ENCODE measurements around the gene DNAJA3.

DNAJA3 gene

DNA sequence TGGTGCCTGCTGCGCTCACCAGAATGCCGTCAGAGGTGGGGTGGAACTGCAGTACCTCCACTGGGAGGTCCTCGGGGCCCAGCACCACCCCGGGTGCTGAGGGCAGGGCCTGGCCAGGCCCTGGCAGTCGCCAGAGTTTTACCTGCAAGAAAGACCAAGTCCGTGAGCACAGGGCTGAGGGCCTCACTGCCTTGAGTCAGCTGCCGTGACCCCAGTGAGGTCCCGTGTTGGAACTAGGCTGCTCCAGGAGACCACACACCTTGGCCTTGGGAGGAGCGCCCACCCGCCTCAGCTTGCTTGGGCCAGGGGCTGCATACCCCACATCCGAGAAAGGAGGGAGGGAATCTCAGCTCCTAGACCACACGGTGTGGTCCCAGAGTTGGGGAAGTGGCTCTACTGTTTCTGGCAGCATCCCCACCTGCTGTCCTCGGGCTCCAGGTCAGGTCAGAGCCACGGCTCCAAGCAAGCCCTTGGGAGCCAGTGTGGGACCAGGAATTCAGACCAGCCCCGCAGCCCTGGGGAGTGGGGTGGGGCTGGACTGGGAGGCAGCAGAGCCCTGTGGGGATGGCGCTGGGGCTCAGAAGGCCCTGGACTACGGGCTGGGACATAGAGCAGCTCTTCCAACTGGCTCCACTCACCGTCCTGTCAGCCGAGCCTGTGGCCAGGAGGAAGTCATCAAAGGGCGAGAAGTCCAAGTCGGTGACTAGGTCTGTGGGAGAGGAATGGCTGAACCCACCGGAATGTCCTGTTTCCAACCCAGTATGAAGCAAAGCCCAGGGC is 17.9 kb upstream of the DNAJA3 start:
- no peak for DNase-seq (ENCODE audit: low read depth in 3 of 3)

DNA sequence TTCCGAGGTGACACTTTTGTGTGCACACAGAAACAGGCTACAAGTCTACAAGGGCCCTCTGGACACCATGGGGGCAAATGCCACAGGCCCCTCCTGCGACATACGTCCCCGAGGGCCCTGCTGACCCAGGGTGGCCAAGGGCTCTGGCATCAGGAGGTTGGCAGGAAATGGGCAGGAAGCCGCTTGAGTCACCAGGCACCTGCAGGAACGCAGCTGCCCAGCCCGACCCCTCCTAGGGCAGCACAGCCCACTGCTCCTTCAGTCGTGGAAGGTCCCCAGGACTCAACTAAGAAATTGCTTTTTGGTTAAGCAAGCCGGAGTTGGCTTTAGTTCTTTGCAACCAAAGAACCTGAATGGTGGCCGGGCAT is 17.4 kb upstream of the DNAJA3 start:
- no peak for DNase-seq (ENCODE audit: low read depth in 3 of 3)

DNA sequence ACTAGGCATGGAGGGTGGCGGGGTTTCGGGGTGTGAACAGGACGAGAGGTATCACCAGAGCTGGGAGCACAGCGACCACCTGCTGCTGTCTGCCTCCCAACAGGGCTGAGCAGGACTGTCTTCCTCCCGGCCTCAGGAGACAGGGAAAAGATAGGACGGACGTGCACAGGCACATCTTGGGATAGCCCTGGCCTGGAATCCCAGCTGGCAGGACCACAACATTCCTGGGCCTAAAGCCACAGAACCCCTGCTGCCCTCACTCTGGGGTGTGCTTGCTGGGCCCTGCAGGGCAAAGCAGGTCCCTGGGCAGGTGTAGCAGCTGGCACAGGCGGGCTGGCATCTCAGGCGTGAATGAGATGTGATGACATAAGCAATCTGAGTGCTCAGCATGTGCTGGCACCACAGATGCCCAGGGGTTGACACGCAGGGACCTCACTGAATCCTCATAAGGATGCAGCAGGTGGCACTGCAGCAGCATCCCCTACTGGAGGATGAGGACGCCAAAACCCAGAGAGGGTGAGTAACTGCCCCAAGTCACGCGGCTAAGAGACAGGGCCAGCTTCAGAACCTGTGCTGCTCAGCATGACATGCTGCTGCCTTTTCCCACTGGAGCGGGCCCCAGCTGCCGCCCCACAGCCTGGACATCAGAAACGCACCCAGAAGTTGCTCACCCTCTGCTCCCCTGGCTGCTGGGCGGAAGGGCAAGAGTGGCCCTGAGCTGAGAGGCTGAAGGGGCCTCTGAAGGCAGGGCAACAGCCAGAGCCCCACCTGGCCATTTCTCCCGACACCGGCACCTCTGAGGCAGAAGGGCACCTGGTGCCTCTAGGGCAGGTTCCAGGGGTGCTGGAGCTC is 16.4 kb upstream of the DNAJA3 start:
- no peak for DNase-seq (ENCODE audit: low read depth in 3 of 3)

DNA sequence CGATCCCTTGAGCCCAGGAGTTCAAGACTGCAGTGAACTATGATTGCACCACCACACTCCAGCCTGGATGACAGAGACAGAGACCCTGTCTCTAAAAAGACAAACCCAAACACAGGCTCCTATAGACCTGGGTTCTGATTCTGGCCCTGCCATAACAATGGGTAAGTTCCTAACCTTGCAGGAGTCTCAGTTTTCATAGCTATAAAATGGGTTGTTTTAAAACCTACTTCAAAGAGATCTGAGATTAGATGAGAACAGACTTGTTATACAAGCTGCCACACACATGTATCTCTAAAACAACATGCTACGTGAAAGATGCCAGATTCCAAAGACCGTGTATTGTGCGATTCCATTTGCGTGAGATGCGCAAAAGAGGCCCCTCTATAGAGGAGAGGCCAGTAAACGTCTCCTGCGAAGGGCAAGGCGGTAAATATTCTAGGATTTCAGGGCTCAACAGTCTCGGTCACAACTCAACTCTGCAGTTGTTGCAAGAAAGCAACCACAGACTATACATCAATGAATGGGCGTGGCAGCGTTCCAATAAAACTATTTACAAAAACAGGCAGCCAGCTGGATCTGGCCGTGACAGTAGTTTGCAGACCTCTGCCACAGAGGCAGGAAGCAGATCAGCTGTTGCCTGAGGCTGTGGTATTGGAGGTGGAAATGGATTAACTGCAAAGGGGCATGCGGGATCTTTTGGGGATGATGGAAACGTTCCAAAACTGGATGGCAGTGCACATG is 15.2 kb upstream of the DNAJA3 start:
- no peak for DNase-seq (ENCODE audit: low read depth in 3 of 3)

DNA sequence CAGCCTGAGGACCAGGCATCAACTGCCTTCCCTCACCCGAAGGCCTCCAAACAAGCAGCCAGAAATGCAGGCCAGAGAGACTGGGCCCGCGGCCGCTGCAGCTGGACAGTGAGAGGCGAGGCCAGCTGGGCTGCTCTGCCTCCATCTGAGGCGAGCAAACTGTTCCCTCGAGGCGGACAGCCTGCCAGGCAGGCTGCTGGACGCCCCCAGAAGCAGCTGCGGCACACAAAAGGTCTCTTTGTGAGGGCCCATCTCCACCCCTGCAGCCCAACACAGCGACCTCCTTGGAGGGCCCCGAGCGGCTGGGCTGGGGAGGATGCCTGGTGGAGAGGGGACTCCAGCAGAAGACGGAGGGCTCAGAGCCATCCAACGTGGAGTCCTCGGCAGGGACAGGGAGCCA is 14.0 kb upstream of the DNAJA3 start:
- no peak for DNase-seq (ENCODE audit: low read depth in 3 of 3)

DNA sequence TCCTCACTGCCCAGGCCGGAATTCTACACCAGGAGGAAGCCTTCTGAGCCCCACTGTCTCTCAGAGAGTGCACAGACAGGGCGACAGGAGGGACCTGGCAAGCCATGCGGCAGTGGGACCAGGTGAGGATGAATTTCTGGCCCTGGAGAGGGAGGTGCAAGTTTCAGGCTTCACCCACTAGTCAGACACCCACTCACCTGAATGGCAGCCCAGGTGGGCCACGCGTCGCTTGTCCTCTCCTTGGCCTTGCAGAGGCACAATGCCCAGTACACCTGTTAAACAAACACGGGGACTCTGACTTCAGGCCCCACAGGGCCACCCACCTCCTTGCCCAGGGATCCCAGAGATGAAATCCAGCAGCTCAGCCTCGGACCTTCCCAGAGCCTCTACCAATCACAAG is 13.5 kb upstream of the DNAJA3 start:
- DNase-seq (ENCODE audit: low read depth in 3 of 3): no peak

DNA sequence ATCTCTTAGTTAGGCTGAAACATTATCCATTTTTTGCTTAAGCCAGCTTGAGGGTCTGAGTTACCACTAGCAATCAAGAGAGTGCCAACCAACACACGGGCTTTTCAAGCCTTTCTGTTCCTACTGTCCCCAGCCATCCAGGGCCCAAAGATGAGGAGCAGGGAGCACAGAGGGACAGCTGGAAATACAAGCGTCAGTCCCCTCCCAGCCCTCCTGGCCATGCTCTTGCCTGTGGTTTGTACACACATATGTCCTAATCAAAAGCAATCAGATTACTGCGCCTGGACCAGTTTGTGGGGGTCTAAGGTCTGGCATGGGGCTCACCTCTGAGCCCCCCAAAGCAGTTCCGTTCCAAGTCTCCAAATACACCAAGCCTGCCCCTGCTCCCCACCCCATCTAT is 12.8 kb upstream of the DNAJA3 start:
- no peak for DNase-seq (ENCODE audit: low read depth in 3 of 3)

DNA sequence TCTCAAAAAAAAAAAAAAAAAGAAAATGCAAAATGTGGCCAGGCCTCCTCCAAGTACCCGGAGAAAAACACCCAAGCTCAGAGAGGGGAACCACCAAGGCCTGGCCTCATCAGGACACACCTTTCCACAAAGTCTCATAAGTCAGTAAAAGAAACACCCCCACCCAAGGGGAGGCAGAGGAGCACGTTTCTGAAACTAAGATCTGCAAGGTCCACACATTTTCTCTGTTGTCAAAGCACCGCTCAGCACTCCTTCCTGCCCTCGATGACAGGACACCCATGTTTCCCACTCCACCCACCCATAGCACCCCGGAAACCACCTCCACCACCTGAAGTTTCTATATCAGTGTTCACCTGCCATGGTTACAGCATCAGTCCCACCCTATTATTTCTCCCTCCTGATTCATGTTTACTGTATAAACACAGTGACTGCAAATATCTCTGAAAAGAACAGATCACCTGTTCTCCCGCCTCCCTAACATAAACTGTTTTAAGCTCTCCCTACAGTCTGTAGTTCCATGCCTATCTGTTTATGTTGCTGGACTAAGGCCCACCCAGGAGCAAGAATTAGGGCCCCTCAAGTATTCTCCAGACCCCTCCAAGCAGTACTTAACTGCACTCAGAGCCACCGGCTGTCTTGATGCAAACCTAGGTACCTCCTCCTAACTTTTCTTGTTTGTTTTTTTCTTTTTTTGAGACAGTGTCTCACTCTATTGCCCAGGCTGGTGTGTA is 11.3 kb upstream of the DNAJA3 start:
- DNase-seq (ENCODE audit: low read depth in 3 of 3): peak; percentile 61 to 77 (median 73)

DNA sequence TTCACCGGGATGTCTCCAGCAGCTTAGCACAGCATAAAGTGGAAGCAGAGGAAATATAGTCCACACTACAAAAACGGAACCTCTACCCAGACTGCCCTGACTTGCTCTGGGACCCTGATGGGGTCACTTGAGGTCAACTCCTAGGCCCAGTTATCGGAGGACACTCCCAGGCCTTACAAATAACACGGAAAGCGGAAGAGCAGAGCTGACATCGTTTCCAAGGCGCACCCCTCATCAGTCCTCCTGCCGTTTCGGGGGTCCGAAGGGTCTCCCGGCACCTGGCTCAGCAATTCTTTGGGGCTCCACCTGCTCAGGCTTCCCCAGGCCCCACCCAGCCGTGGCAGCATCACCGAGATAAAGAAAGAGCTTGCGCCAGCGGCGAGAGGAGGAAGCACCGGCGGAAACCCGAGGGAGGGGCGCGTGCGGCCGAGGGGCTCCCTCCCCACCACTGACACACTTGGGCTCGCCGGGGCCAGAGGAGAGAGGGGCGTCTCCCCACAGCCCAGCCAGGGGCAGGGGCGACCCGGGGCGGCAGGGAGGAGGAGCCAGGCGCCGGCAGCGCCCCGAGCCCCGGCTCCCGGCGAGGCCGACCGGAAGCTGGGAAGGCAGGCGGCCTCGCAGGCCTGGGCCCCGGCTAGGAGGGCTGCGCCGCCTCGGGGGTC is 10.0 kb upstream of the DNAJA3 start:
- DNase-seq (ENCODE audit: low read depth in 3 of 3): peak in 1 of 3 donors; percentile 50

DNA sequence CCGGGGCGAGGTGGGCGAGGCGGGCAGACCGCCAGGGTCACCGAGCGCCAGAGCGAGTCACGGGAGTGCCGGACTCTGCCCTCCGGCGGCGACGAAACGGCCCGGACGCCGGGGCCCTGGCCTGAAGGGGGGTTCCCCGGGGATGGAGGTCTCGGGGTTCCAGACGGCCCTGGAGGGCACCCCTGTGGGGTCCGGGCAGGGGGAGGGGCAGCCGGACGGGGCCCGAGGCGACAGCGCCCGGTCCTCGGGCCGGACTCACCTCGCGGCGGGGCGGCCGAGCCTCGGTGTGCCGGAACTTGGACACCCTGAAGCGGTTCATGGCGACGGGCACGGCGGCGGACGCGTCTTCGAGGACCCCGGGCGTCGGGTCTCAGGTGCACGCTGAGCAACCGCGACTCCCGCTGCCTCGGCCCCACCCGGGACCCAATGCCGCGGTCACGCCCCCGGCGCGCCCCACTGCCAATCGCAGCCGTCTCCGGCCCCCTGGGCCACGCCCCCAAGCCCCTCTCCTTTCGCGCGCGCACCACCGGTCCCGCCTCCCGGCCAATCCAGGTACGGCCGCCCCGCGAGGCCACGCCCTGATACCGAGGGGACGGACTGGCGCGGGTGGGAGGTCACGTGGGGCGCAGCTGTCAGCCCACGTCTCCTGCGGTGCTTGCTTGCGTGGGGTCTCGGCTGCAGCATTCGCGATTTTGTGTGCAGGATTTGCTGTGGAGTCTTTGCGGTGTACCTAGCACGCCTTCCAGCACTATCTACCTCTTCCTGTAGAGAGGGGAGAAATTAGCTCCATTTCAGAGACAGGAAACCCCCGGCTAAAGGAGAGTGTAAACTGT is 9.3 kb upstream of the DNAJA3 start, which contains the start of gene CORO7:
CORO7 (minus strand) TSS at position 397 of the 833 bp plus-strand sequence; CDS start at position 319, 78 bp downstream.
- peak; percentile 93 to 99 (median 96) for DNase-seq (ENCODE audit: low read depth in 3 of 3)

DNA sequence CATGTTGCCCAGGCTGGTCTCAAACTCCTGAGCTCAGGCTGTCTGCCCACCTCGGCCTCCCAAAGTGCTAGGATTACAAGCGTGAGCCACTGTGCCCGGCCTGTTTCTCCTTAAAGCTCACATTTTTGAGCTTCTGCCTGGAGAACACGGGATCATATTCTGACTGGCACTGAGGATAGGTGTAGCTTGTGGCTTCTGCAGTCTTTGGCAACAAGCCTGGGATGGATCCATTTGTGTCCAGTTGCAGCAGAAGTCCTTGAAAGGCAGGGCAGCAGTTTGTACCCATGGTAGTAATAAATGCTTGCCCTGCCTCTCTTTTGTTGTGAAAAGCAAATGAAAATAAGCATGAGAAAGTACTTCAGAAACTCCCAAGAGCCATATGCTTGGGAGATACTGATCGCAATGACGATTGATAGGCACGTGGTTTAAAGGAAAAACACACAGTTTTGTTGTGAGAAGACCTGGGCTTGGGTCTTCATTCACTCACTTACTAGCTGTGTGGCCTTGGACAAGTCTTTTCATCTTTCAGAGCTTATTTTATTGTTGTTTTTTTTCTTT is 6.2 kb upstream of the DNAJA3 start:
- no peak for DNase-seq (ENCODE audit: low read depth in 3 of 3)

DNA sequence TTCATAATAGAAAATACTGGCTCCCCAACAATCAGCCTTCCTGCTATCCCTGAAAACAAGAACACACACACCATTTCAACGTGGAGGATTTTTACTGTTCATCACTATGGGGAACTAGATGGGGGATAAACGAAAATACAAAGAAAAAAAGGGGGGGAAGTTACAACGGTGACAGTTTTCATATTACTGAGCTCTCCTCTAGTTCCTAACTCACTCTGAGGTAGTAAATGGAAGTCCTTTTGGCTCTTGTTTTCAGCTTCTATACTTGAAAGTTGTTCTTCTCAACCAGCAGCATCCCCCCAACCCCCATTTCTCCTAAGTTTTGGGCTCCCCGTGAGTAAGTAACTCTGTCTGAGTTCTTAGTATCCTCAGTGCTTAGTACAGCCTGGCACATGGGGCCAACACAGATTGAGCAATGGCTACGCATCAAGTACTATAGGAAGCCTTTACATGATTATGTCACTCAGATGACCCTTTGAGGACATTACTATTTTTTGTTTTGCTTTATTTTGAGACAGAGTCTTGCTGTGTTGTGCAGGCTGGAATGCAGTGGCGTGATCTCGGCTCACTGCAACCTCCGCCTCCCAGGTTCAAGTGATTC is 5.1 kb upstream of the DNAJA3 start:
- DNase-seq (ENCODE audit: low read depth in 3 of 3): no peak

DNA sequence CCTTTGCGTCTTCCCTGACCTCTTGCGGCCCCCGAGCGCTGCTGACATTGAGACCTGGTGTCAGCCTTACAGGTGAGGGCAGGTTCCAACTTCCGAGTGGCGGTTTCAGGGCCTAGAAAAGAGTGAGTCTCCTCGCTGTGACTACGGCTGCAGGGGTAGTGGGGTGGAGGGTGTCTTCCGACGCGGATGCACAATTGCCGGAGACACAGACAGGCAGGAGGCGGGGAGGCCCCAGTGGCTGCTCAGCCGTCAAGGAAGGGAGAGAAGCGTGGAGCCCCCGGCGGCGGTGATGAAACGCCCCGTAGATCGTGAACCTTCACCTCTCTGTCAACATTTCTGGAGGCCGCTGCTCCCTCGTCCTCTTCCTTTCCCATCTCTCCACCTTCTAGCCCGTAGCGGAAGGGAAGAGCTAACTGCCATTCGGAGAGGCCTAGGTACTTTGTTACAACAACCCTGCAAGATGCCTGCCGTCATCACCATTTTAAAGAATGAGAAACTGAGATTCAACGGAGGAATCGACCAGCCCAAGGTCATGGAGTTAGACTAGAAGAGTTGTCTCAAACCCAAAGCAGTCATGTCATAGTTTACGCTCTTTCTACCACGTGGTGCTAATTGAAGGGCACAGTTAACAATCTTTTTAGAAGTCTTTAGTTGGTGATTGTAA is 485 bp downstream of the DNAJA3 start:
- no peak for DNase-seq (ENCODE audit: low read depth in 3 of 3)

DNA sequence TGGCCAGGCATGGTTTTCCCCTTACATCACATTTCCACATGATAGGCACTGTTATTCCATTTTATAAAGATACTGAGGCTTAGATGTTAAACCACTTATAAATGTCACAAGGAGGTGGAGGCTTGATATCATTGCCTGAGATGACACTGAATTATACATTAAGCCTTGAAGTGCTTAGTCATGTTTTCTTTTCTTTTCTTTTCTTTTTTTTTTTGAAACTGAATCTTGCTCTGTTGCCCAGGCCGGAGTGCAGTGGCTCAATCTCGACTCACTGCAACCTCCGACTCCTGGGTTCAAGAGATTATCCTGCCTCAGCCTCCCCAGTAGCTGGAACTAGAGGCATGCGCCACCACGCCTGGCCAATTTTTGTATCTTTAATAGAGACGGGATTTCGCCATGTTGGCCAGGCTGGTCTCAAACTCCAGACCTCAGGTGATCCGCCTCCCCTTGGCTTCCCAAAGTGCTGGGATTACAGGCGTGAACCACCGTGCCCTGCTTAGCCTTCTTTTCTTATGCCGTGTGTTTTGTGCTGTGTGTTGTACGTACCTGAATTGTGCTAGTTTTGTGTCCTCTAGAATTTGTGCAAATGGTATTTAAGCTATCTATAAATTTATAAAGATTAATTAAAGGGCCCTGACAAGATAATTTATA is 1.2 kb downstream of the DNAJA3 start:
- no peak for DNase-seq (ENCODE audit: low read depth in 3 of 3)

DNA sequence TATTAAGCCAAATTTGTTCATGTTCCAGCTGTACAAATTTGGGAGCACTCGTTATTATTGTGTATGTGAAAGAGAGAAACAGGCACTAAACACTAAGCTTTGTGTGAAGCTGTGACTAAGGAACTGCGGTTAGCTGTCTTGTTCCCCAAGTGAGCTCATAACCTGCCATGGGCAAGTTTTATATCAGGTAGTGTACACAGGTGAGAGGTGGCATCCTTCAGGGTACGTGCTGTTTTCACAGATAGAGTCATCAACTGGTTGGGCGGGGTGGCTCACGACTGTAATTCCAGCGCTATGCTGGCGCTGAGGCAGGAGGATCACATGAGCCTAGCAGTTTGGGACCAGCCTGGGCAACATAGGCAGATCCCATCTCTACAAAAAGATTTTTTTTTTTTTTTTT is 2.8 kb downstream of the DNAJA3 start:
- no peak for DNase-seq (ENCODE audit: low read depth in 3 of 3)

DNA sequence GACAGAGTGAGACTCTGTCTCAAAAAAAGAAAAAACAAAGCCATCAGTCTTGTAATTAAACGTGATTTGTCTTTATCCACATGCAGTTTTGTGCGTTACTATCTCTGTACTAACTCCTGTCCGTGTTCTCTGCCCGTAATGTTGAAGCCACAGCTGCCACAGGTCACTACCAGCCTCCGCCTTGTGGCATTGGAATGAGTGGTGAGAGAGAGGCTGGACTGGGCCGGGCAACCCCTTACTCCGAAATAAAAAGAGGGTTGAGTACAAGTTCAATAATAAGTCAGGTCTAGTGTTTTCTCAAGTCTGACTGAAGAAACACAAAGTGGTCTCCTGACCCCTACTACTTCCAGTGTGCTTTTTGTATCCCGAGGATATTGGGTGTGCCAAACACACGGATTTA is 5.4 kb downstream of the DNAJA3 start:
- no peak for DNase-seq (ENCODE audit: low read depth in 3 of 3)

DNA sequence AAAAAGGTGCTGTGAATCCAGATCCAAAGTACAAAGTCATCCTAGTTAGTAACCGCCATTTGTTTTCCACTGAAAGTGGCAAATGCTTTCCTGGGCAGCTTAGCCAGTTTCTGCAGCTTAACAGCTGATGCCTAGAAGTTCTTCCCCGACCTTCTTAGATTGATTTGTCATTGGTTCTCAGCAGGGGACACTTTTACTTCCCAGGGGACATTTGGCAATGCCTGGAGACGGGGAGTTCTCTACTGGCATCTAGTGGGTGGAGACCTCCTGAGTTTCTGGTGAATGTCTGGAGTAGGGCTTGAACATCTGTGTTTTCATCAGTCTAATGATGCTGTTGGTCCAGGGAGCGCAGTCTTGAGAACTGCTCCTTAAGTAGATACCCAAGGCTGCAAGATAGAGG is 7.6 kb downstream of the DNAJA3 start:
- DNase-seq (ENCODE audit: low read depth in 3 of 3): no peak
